Neural progenitor cell (in vitro differentiated cells): ENCODE data around the gene SMIM36. TPM values are rescaled to one million over a fixed set of nuclear protein-coding genes. Genes with fewer than 3 reads are reported as not detected.

Source experiments
- DNase-seq: peaks from one replicate; pipeline ENCODE4 v3.0.0-alpha.2; 2016; ENCODE audit warnings: low spot score
- H2AFZ ChIP-seq: fragments of 200-600 bp; sonication (generic); replicated peaks from 2 replicates; pipeline ENCODE4 v1.6.1; 2016; ENCODE audit warnings: antibody characterized with exemption
- H3F3A ChIP-seq: fragments of 200-600 bp; sonication (generic); 2 replicates; pipeline ENCODE4 v1.6.1; 2016; ENCODE audit warnings: antibody characterized with exemption, low read depth
- H3K27ac ChIP-seq: fragments of 200-600 bp; sonication (generic); 2 replicates; pipeline ENCODE4 v1.5.1; 2016; ENCODE audit warnings: mild to moderate bottlenecking
- H3K27me3 ChIP-seq: fragments of 200-600 bp; sonication (generic); 2 replicates; pipeline ENCODE4 v1.6.1; 2016; ENCODE audit warnings: mild to moderate bottlenecking, moderate library complexity
- H3K36me3 ChIP-seq: fragments of 200-600 bp; sonication (generic); 2 replicates; pipeline ENCODE4 v1.5.1; 2016
- H3K4me1 ChIP-seq: fragments of 200-600 bp; sonication (generic); 2 replicates; pipeline ENCODE4 v1.6.1; 2016; ENCODE audit warnings: mixed run types
- H3K4me2 ChIP-seq: fragments of 200-600 bp; sonication (generic); 2 replicates; pipeline ENCODE4 v1.6.1; 2016
- H3K4me3 ChIP-seq: fragments of 200-600 bp; sonication (generic); 2 replicates; pipeline ENCODE4 v1.5.1; 2016
- H3K79me2 ChIP-seq: fragments of 200-600 bp; sonication (generic); 2 replicates; pipeline ENCODE4 v1.6.1; 2016; ENCODE audit warnings: low read depth
- H3K9ac ChIP-seq: fragments of 200-600 bp; sonication (generic); 2 replicates; pipeline ENCODE4 v1.6.1; 2016
- H3K9me3 ChIP-seq: fragments of 200-600 bp; sonication (generic); 2 replicates; pipeline ENCODE4 v1.5.1; 2016; ENCODE audit warnings: low read depth
- H4K20me1 ChIP-seq: fragments of 200-600 bp; sonication (generic); 2 replicates; pipeline ENCODE4 v1.6.1; 2016; ENCODE audit warnings: low read depth
- H3K27ac Mint-ChIP-seq: 3 replicates; pipeline ENCODE4 v1.8.0; 2021; ENCODE audit warnings: mixed read lengths
- H3K27me3 Mint-ChIP-seq: 2 replicates; pipeline ENCODE4 v1.8.0; 2022; ENCODE audit warnings: low read depth, mild to moderate bottlenecking, inconsistent platforms, moderate library complexity, mixed read lengths; ENCODE audit not compliant: insufficient read depth
- H3K36me3 Mint-ChIP-seq: 3 replicates; pipeline ENCODE4 v1.8.0; 2021; ENCODE audit warnings: mixed read lengths
- H3K4me1 Mint-ChIP-seq: 3 replicates; pipeline ENCODE4 v1.8.0; 2021; ENCODE audit warnings: mixed read lengths
- H3K4me3 Mint-ChIP-seq: 3 replicates; pipeline ENCODE4 v1.8.0; 2021; ENCODE audit warnings: mild to moderate bottlenecking, moderate library complexity, mixed read lengths
- H3K9me3 Mint-ChIP-seq: 3 replicates; pipeline ENCODE4 v1.8.0; 2020; ENCODE audit warnings: mixed read lengths
- CTCF ChIP-seq: fragments of 200-600 bp; sonication (generic); IDR thresholded peaks from 2 replicates; pipeline ENCODE4 v1.5.1; 2017; ENCODE audit warnings: antibody characterized with exemption, mild to moderate bottlenecking
- EZH2 ChIP-seq: fragments of 200-600 bp; sonication (generic); IDR thresholded peaks from 2 replicates; pipeline ENCODE4 v1.6.1; 2017; ENCODE audit warnings: antibody characterized with exemption, mild to moderate bottlenecking, moderate library complexity
- EZH2phosphoT487 ChIP-seq: fragments of 200-600 bp; sonication (generic); IDR thresholded peaks from 2 replicates; pipeline ENCODE4 v1.6.1; 2017; ENCODE audit warnings: antibody characterized with exemption
- total RNA-seq: library from RNA; depleted of rRNA; stranded (reverse); fragments of >200 nt; gene quantifications from 2 replicates; pipeline ENCODE4 v1.2.3, GENCODE V29; 2015; ENCODE audit warnings: low replicate concordance

Gene SMIM36
- total RNA-seq, 1 donor from 2014 or later, result not detected

GRCh38 chr17:55430541-55431288, 80.5 kb downstream of the SMIM36 start:
- Mint-ChIP-seq H3K36me3 (no peaks in the 10 kb centered on the region), H3K9me3 (peaks cover 2% of the 10 kb centered on the region), H3K4me3 (no peak overlapping the region), H3K27ac (peak overlapping the region; percentile 18), H3K27me3 (peaks cover 2% of the 10 kb centered on the region), H3K4me1 (peaks cover 11% of the 10 kb centered on the region)
- Histone ChIP-seq H2AFZ (peak overlapping the region; percentile 27), H3K36me3 (no peaks in the 10 kb centered on the region), H3K9ac (no peak overlapping the region), H3K27ac (no peak overlapping the region), H3K9me3 (no peaks in the 10 kb centered on the region), H3K79me2 (no peaks in the 10 kb centered on the region), H3K4me2 (no peak overlapping the region), H3K4me1 (no peaks in the 10 kb centered on the region), H4K20me1 (no peaks in the 10 kb centered on the region), H3K4me3 (no peak overlapping the region), H3F3A (peaks cover 3% of the 10 kb centered on the region), H3K27me3 (no peaks in the 10 kb centered on the region)
- no peak for TF ChIP-seq EZH2phosphoT487
- TF ChIP-seq CTCF, result no peak
- TF ChIP-seq EZH2, result no peak
- DNase-seq, result no peak

- TF ChIP-seq EZH2phosphoT487 (no peak), CTCF (no peak), EZH2 (no peak)
- no peaks in the 10 kb centered on the region for H3K36me3 ChIP-seq
- H3K36me3 Mint-ChIP-seq, result no peaks in the 10 kb centered on the region
- H3K27ac Mint-ChIP-seq, result no peak overlapping the region
- H3K4me2 ChIP-seq, result no peak overlapping the region
- no peak overlapping the region for H3K27ac ChIP-seq
- H3K27me3 ChIP-seq, result no peaks in the 10 kb centered on the region
- H3K9me3 ChIP-seq, result no peaks in the 10 kb centered on the region
- DNase-seq, result no peak
- H3F3A ChIP-seq, result peaks cover 3% of the 10 kb centered on the region
- H3K27me3 Mint-ChIP-seq, result peaks cover 2% of the 10 kb centered on the region
- no peak overlapping the region for H3K4me3 ChIP-seq
- no peak overlapping the region for H3K9ac ChIP-seq
- peaks cover 2% of the 10 kb centered on the region for H3K9me3 Mint-ChIP-seq
- no peaks in the 10 kb centered on the region for H4K20me1 ChIP-seq
- no peak overlapping the region for H3K4me3 Mint-ChIP-seq
- no peak overlapping the region for H2AFZ ChIP-seq
- no peaks in the 10 kb centered on the region for H3K4me1 ChIP-seq
- peaks cover 9% of the 10 kb centered on the region for H3K4me1 Mint-ChIP-seq
- no peaks in the 10 kb centered on the region for H3K79me2 ChIP-seq
Measured at GRCh38 chr17:55427587-55427882, 83.7 kb downstream of the SMIM36 start.

- peaks cover 2% of the 10 kb centered on the region for H3K9me3 Mint-ChIP-seq
- Histone ChIP-seq H3K4me3 (no peak overlapping the region), H3K27me3 (no peaks in the 10 kb centered on the region), H3K9ac (no peak overlapping the region), H3K79me2 (no peaks in the 10 kb centered on the region), H3K4me2 (no peak overlapping the region), H3F3A (peaks cover 3% of the 10 kb centered on the region), H3K36me3 (no peaks in the 10 kb centered on the region), H4K20me1 (no peaks in the 10 kb centered on the region), H3K9me3 (no peaks in the 10 kb centered on the region), H3K27ac (no peak overlapping the region), H2AFZ (no peak overlapping the region), H3K4me1 (no peaks in the 10 kb centered on the region)
- H3K36me3 Mint-ChIP-seq, result peaks cover 1% of the 10 kb centered on the region
- peaks cover 2% of the 10 kb centered on the region for H3K27me3 Mint-ChIP-seq
- H3K4me1 Mint-ChIP-seq, result peaks cover 12% of the 10 kb centered on the region
- DNase-seq, result no peak
- no peak overlapping the region for H3K4me3 Mint-ChIP-seq
- H3K27ac Mint-ChIP-seq, result no peak overlapping the region
- TF ChIP-seq EZH2phosphoT487 (no peak), CTCF (no peak), EZH2 (no peak)
Measured at GRCh38 chr17:55426851-55427586, 84.2 kb downstream of the SMIM36 start.
